Stimulated activated CD8-positive, alpha-beta memory T cell treated with anti-CD3 and anti-CD28 coated beads, Interleukin-4, amount 100 ng/mL, for 48 hours (primary cell): ENCODE results near the gene TRMT6.

Experiments
- DNase-seq: peaks from one replicate; pipeline ENCODE4 v3.0.0-alpha.2; 2020

TRMT6 gene

GRCh38 chr20:5947276-5947675 is 3.1 kb downstream of the TRMT6 start:
- peak; percentile 72 for DNase-seq

GRCh38 chr20:5945963-5946362 is 4.4 kb downstream of the TRMT6 start:
- no peak for DNase-seq

- no peak for DNase-seq
These were observed 11.8 kb downstream of the TRMT6 start for GRCh38 chr20:5938456-5939029.

- no peak for DNase-seq
These were observed 14.1 kb downstream of the TRMT6 start for GRCh38 chr20:5936238-5936637.

GRCh38 chr20:5935384-5935783 is 14.9 kb downstream of the TRMT6 start:
- no peak for DNase-seq

GRCh38 chr20:5933802-5934436 is 16.4 kb downstream of the TRMT6 start:
- DNase-seq: no peak

- no peak for DNase-seq
These were observed 17.5 kb downstream of the TRMT6 start for GRCh38 chr20:5932796-5933195.

GRCh38 chr20:5931411-5931810 is 18.9 kb downstream of the TRMT6 start:
- DNase-seq: no peak

GRCh38 chr20:5928836-5929715 is 21.3 kb downstream of the TRMT6 start:
- no peak for DNase-seq

GRCh38 chr20:5927749-5928462 is 22.4 kb downstream of the TRMT6 start:
- no peak for DNase-seq

GRCh38 chr20:5925551-5925950 is 24.8 kb downstream of the TRMT6 start:
- DNase-seq: no peak

GRCh38 chr20:5923493-5923892 is 26.8 kb downstream of the TRMT6 start:
- no peak for DNase-seq

- DNase-seq: no peak
These were observed 29.8 kb downstream of the TRMT6 start for GRCh38 chr20:5920581-5920980.

- peak; percentile 53 for DNase-seq
These were observed 30.4 kb downstream of the TRMT6 start for GRCh38 chr20:5919626-5920544.

- no peak for DNase-seq
These were observed 31.3 kb downstream of the TRMT6 start for GRCh38 chr20:5918856-5919625.

- DNase-seq: no peak
These were observed 35.5 kb downstream of the TRMT6 start for GRCh38 chr20:5914859-5915258.

GRCh38 chr20:5913166-5913565 is 37.2 kb downstream of the TRMT6 start:
- no peak for DNase-seq

GRCh38 chr20:5910186-5910585 is 40.1 kb downstream of the TRMT6 start:
- DNase-seq: no peak

GRCh38 chr20:5908981-5909380 is 41.4 kb downstream of the TRMT6 start:
- no peak for DNase-seq

GRCh38 chr20:5900908-5901307 is 49.4 kb downstream of the TRMT6 start:
- DNase-seq: no peak

GRCh38 chr20:5899444-5899843 is 50.9 kb downstream of the TRMT6 start:
- DNase-seq: no peak
